ENCODE results near the gene NAT8. TPM values are rescaled to one million over a fixed set of nuclear protein-coding genes. Genes with fewer than 3 reads are reported as not detected.
"Not testable (repeated sequence)": the region's sequence is repeated elsewhere in the genome, so short reads cannot be mapped to it uniquely, and the experiment has no call there.

Gene NAT8
- polyA plus RNA-seq, 1 of the 3 experiments (the other 2 are of a cell fraction): not detected

DNA sequence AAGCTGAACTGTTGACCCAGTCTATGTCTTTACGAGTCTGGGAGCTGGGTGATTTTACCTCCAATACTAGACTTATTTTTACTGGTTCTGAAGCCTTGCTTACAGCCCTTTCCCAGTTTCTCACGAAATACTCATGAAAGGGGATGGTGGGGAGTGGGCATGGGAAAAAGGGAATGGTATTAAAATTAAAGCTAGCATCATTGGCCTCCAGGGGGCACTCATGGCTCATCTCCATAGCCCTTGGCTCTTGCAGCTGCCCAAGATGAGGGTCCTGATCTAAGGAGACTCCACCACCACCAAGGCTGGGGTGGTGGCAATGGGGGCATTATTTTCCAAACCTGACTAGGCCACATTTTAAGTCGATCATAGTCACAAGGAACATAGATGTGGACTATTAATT lies 22.3 kb downstream of the NAT8 start:
- H3K4me1 ChIP-seq (ENCODE audit: control insufficient read depth in 1 of 2, insufficient read depth in 2 of 2, low read depth in 1 of 2, low read length in 1 of 2); H3K36me3 ChIP-seq (replicated peaks in 1 of 2; ENCODE audit: control insufficient read depth in 1 of 2, insufficient read depth in 2 of 2, low read length in 1 of 2); H4K20me1 ChIP-seq (ENCODE audit: insufficient read depth); H3F3A ChIP-seq (replicated peaks; ENCODE audit: insufficient read depth); H3K4me3 ChIP-seq (ENCODE audit: low read depth in 2 of 2, low read length in 1 of 2); H3K4me2 ChIP-seq; H3K9ac ChIP-seq; H3K79me2 ChIP-seq (ENCODE audit: insufficient read depth); H3K9me3 ChIP-seq; H3K27me3 ChIP-seq (ENCODE audit: insufficient read depth); H3K27ac ChIP-seq (ENCODE audit: low read depth in 2 of 2, low read length in 1 of 2); H3K9me2 ChIP-seq; POLR2A ChIA-PET; CTCF ChIA-PET; H2AFZ ChIP-seq (ENCODE audit: low read depth); DNase-seq: not testable (repeated sequence)
- 0 out of 2 replicates have a peak, but pooled peaks have one; percentile 7 for TF ChIP-seq RAD21 (IDR thresholded peaks at IDR 0.05; ENCODE audit: low read length)
- 72% methylated on average over 2 of the region's 3 CpGs for WGBS (ENCODE audit: low lambda C conversion rate)

DNA sequence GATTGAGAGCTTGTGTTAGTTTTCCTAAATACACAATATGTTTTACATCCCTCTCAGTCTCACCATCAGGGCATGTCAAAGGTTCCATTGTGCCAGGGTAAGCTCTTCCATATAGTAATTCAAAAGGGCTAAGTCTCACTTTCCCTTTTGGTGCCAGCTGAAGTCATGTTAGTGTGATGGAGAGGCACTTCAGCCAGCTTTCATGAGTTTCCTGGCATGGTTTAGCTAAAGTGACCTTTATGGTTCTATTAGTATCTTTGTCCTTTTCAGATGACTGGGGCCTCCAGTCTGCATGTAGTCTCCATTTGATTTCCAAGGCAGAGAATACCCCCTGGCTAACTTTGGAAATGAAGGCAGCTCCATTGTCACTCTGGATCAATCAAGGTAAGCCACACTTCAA lies 27.2 kb downstream of the NAT8 start:
- Histone ChIP-seq H3F3A (replicated peaks; ENCODE audit: insufficient read depth) (no peaks in the 10 kb centered on the region), H3K4me3 (ENCODE audit: low read depth in 2 of 2, low read length in 1 of 2) (no peak overlapping the region), H4K20me1 (ENCODE audit: insufficient read depth) (no peaks in the 10 kb centered on the region), H3K9ac (no peak overlapping the region), H3K27ac (ENCODE audit: low read depth in 2 of 2, low read length in 1 of 2) (no peak overlapping the region), H3K27me3 (ENCODE audit: insufficient read depth) (no peaks in the 10 kb centered on the region), H3K79me2 (ENCODE audit: insufficient read depth) (no peaks in the 10 kb centered on the region), H3K4me1 (ENCODE audit: control insufficient read depth in 1 of 2, insufficient read depth in 2 of 2, low read depth in 1 of 2, low read length in 1 of 2) (no peaks in the 10 kb centered on the region), H3K4me2 (no peak overlapping the region), H3K9me3 (no peaks in the 10 kb centered on the region), H3K9me2 (no peaks in the 10 kb centered on the region), H2AFZ (ENCODE audit: low read depth) (no peak overlapping the region), H3K36me3 (replicated peaks in 1 of 2; ENCODE audit: control insufficient read depth in 1 of 2, insufficient read depth in 2 of 2, low read length in 1 of 2) (peaks cover 3 to 10% of the 10 kb centered on the region in 2 experiments)
- no peak for DNase-seq
- POLR2A ChIA-PET: no interaction called here
- TF ChIP-seq EZH2phosphoT487 (IDR thresholded peaks at IDR 0.05; ENCODE audit: borderline replicate concordance, low read depth) (no peak), JUND (IDR thresholded peaks at IDR 0.05) (no peak), NRF1 (IDR thresholded peaks at IDR 0.05; ENCODE audit: low read depth, low read length) (no peak)
- TF ChIP-seq, protein P1, sequence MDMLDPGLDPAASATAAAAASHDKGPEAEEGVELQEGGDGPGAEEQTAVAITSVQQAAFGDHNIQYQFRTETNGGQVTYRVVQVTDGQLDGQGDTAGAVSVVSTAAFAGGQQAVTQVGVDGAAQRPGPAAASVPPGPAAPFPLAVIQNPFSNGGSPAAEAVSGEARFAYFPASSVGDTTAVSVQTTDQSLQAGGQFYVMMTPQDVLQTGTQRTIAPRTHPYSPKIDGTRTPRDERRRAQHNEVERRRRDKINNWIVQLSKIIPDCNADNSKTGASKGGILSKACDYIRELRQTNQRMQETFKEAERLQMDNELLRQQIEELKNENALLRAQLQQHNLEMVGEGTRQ (IDR thresholded peaks at IDR 0.05; ENCODE audit: borderline replicate concordance, low read depth, low read length): no peak
- TF ChIP-seq, protein P2, sequence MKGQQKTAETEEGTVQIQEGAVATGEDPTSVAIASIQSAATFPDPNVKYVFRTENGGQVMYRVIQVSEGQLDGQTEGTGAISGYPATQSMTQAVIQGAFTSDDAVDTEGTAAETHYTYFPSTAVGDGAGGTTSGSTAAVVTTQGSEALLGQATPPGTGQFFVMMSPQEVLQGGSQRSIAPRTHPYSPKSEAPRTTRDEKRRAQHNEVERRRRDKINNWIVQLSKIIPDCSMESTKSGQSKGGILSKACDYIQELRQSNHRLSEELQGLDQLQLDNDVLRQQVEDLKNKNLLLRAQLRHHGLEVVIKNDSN (IDR thresholded peaks at IDR 0.05; ENCODE audit: borderline replicate concordance, low read depth): no peak
- CTCF ChIA-PET: no interaction called here

DNA sequence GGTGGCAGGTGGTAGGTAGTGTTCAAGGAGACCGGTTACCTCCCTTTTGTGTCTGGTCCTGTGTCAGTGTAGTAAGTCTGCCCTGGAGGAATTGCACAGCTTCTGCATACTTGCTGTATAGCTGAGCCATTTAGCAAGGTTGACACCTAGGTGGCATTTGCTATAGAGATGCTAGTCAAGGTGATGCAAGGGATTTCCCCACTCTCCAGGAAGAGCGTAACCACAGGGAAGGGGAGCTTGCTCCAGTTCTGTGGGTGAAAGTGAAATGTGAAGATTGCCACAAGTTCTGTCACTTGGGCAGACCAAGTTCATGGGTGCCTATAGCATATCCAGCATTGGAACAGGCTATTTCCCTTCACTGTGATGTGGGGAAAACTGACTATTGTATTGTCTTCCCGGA lies 28.1 kb downstream of the NAT8 start:
- Histone ChIP-seq H3F3A (replicated peaks; ENCODE audit: insufficient read depth) (no peaks in the 10 kb centered on the region), H3K4me1 (ENCODE audit: control insufficient read depth in 1 of 2, insufficient read depth in 2 of 2, low read depth in 1 of 2, low read length in 1 of 2) (no peaks in the 10 kb centered on the region), H3K4me3 (ENCODE audit: low read depth in 2 of 2, low read length in 1 of 2) (no peak overlapping the region), H3K9ac (no peak overlapping the region), H3K27ac (ENCODE audit: low read depth in 2 of 2, low read length in 1 of 2) (no peak overlapping the region), H4K20me1 (ENCODE audit: insufficient read depth) (no peaks in the 10 kb centered on the region), H2AFZ (ENCODE audit: low read depth) (no peak overlapping the region), H3K36me3 (replicated peaks in 1 of 2; ENCODE audit: control insufficient read depth in 1 of 2, insufficient read depth in 2 of 2, low read length in 1 of 2) (peaks cover 3 to 12% of the 10 kb centered on the region in 2 experiments), H3K27me3 (ENCODE audit: insufficient read depth) (no peaks in the 10 kb centered on the region), H3K79me2 (ENCODE audit: insufficient read depth) (no peaks in the 10 kb centered on the region), H3K9me3 (no peaks in the 10 kb centered on the region), H3K4me2 (no peak overlapping the region), H3K9me2 (no peaks in the 10 kb centered on the region)
- CTCF ChIA-PET: no interaction called here
- DNase-seq: no peak
- TF ChIP-seq, protein P3, sequence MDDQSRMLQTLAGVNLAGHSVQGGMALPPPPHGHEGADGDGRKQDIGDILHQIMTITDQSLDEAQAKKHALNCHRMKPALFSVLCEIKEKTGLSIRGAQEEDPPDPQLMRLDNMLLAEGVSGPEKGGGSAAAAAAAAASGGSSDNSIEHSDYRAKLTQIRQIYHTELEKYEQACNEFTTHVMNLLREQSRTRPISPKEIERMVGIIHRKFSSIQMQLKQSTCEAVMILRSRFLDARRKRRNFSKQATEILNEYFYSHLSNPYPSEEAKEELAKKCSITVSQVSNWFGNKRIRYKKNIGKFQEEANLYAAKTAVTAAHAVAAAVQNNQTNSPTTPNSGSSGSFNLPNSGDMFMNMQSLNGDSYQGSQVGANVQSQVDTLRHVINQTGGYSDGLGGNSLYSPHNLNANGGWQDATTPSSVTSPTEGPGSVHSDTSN (IDR thresholded peaks at IDR 0.05): no peak
- TF ChIP-seq SMC3 (IDR thresholded peaks at IDR 0.05; ENCODE audit: low read depth, low read length): no peak
- TF ChIP-seq SIN3A (IDR thresholded peaks at IDR 0.05; ENCODE audit: borderline replicate concordance, low read depth, low read length): no peak
- TF ChIP-seq, protein P4, sequence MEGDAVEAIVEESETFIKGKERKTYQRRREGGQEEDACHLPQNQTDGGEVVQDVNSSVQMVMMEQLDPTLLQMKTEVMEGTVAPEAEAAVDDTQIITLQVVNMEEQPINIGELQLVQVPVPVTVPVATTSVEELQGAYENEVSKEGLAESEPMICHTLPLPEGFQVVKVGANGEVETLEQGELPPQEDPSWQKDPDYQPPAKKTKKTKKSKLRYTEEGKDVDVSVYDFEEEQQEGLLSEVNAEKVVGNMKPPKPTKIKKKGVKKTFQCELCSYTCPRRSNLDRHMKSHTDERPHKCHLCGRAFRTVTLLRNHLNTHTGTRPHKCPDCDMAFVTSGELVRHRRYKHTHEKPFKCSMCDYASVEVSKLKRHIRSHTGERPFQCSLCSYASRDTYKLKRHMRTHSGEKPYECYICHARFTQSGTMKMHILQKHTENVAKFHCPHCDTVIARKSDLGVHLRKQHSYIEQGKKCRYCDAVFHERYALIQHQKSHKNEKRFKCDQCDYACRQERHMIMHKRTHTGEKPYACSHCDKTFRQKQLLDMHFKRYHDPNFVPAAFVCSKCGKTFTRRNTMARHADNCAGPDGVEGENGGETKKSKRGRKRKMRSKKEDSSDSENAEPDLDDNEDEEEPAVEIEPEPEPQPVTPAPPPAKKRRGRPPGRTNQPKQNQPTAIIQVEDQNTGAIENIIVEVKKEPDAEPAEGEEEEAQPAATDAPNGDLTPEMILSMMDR (IDR thresholded peaks at IDR 0.05): no peak
- no peak for TF ChIP-seq EP300 (IDR thresholded peaks at IDR 0.05; ENCODE audit: borderline replicate concordance in 1 of 2, low read depth in 1 of 2, low read length in 1 of 2)
- TF ChIP-seq, protein P1 (IDR thresholded peaks at IDR 0.05; ENCODE audit: borderline replicate concordance, low read depth, low read length): no peak
- no peak for TF ChIP-seq FOXM1 (IDR thresholded peaks at IDR 0.05; ENCODE audit: low read depth)
- TF ChIP-seq RFX5 (IDR thresholded peaks at IDR 0.05; ENCODE audit: low read length): no peak
- TF ChIP-seq EZH2phosphoT487 (IDR thresholded peaks at IDR 0.05; ENCODE audit: borderline replicate concordance, low read depth): no peak
- no peak for TF ChIP-seq MXI1 (IDR thresholded peaks at IDR 0.05; ENCODE audit: low read depth, low read length)
- TF ChIP-seq GATA2 (CRISPR knock-in tag; IDR thresholded peaks at IDR 0.05): no peak
- no peak for TF ChIP-seq TEAD4 (IDR thresholded peaks at IDR 0.05; ENCODE audit: borderline replicate concordance, insufficient read depth)
- no peak for TF ChIP-seq CHD2 (IDR thresholded peaks at IDR 0.05; ENCODE audit: low read length, partially characterized antibody)
- TF ChIP-seq TAF1 (IDR thresholded peaks at IDR 0.05; ENCODE audit: borderline replicate concordance, low read depth, low read length): no peak
- POLR2A ChIA-PET: no interaction called here
- 93% methylated on average over 3 of the region's 3 CpGs for WGBS (ENCODE audit: low lambda C conversion rate)
